ENCODE results near the gene KDM4D. TPM values are rescaled to one million over a fixed set of nuclear protein-coding genes. Genes with fewer than 3 reads are reported as not detected.

KDM4D gene
- total and polyA plus RNA-seq, 9 of the 15 experiments (the other 6 are each of a cell fraction or from before 2014, with no cell fraction given): 0.34 to 1.1 (median 0.50) TPM

GRCh38 chr11:94948070-94948617 is 25.4 kb upstream of the KDM4D start (continued):
- no peak for TF ChIP-seq CAMTA2 (CRISPR knock-in tag; conservative IDR thresholded peaks at IDR 0.05)
- TF ChIP-seq POLR3G (IDR thresholded peaks at IDR 0.05; ENCODE audit: extremely low read depth, insufficient read length, insufficient replicate concordance): no peak
- TF ChIP-seq HMG20B (CRISPR knock-in tag; IDR thresholded peaks at IDR 0.05): no peak
- no peak; the same call in 1 of the 2 replicates for TF ChIP-seq THRB (CRISPR knock-in tag; conservative IDR thresholded peaks at IDR 0.05)
- TF ChIP-seq TRIM28 (IDR thresholded peaks at IDR 0.05): no peak
- TF ChIP-seq ID3 (CRISPR knock-in tag; IDR thresholded peaks at IDR 0.05): no peak
- TF ChIP-seq ID3 (tag; IDR thresholded peaks at IDR 0.05): peak; percentile 81
- TF ChIP-seq ZNF551 (CRISPR knock-in tag; IDR thresholded peaks at IDR 0.05): no peak
- no peak for TF ChIP-seq CREM (IDR thresholded peaks at IDR 0.05; ENCODE audit: low read depth)
- no peak for TF ChIP-seq TAL1 (IDR thresholded peaks at IDR 0.05)
- no peak for TF ChIP-seq CHD1 (IDR thresholded peaks at IDR 0.05; ENCODE audit: low read length)
- no peak for TF ChIP-seq RBM39 (optimal IDR thresholded peaks at IDR 0.05; ENCODE audit: low read depth, low read length)
- TF ChIP-seq ELF4 (CRISPR knock-in tag; IDR thresholded peaks at IDR 0.05): peak; percentile 89
- TF ChIP-seq STAG1 (CRISPR knock-in tag; IDR thresholded peaks at IDR 0.05; ENCODE audit: borderline replicate concordance): no peak
- TF ChIP-seq TEAD4 (IDR thresholded peaks at IDR 0.05; ENCODE audit: low read length): peak; percentile 44; the same call in 1 of the 2 replicates
- no peak for TF ChIP-seq TEAD4 (CRISPR knock-in tag; IDR thresholded peaks at IDR 0.05; ENCODE audit: borderline replicate concordance)
- TF ChIP-seq NONO (IDR thresholded peaks at IDR 0.05; ENCODE audit: low read depth in 2 of 2, low read length in 1 of 2): no peak
- no peak for TF ChIP-seq NR2F6 (CRISPR knock-in tag; IDR thresholded peaks at IDR 0.05)
- TF ChIP-seq ARHGAP35 (IDR thresholded peaks at IDR 0.05; ENCODE audit: partially characterized antibody): no peak
- TF ChIP-seq POLR2H (tag; IDR thresholded peaks at IDR 0.05; ENCODE audit: low read depth): no peak
- TF ChIP-seq ZFP91 (CRISPR knock-in tag; IDR thresholded peaks at IDR 0.05): no peak
- TF ChIP-seq NFXL1 (CRISPR knock-in tag; IDR thresholded peaks at IDR 0.05): no peak
- TF ChIP-seq RBM25 (IDR thresholded peaks at IDR 0.05; ENCODE audit: low read depth, low read length, severe bottlenecking): peak; percentile 96
- TF ChIP-seq RBM15 (IDR thresholded peaks at IDR 0.05; ENCODE audit: insufficient read depth, low read length): no peak
- peak; percentile 96 for TF ChIP-seq ADNP (tag; IDR thresholded peaks at IDR 0.05)
- no peak for TF ChIP-seq ZNF589 (CRISPR knock-in tag; IDR thresholded peaks at IDR 0.05; ENCODE audit: low read depth)
- no peak for TF ChIP-seq NFE2L1 (tag; IDR thresholded peaks at IDR 0.05; ENCODE audit: borderline replicate concordance, low read depth)
- TF ChIP-seq SMAD1 (IDR thresholded peaks at IDR 0.05; ENCODE audit: low read depth, low read length, partially characterized antibody): no peak

Data from K562 (cell line).